Transverse colon (tissue), 4 donors: ENCODE measurements around the gene CCNA1. TPM values are rescaled to one million over a fixed set of nuclear protein-coding genes. Genes with fewer than 3 reads are reported as not detected.

ENCODE experiments used
- DNase-seq: peaks from one replicate; pipeline ENCODE4 v3.0.0-alpha.2; 2019
- H3K27ac ChIP-seq, 4 donors: fragments of 200-600 bp; sonication (generic); 2 replicates each; pipeline ENCODE4 v1.5.1; 2016 to 2018; ENCODE audit warnings: inconsistent platforms in 4 of 4
- H3K27me3 ChIP-seq: fragments of 200-600 bp; sonication (generic); 2 replicates; pipeline ENCODE4 v1.5.1; 2017; ENCODE audit warnings: inconsistent platforms
- H3K36me3 ChIP-seq, 4 donors: fragments of 200-600 bp; sonication (generic); 2 replicates each; pipeline ENCODE4 v1.5.1; 2017 to 2019; ENCODE audit warnings: inconsistent platforms in 4 of 4
- H3K4me1 ChIP-seq, 4 donors: fragments of 200-600 bp; sonication (generic); 2 replicates each; pipeline ENCODE4 v1.5.1; 2017 to 2020; ENCODE audit warnings: inconsistent platforms in 4 of 4
- H3K4me3 ChIP-seq, 4 donors: fragments of 200-600 bp; sonication (generic); 1 replicate in 1 of 4; 2 replicates in 3 of 4; pipeline versions ENCODE4 v1.5.1 to v1.6.1; 2017 to 2019; ENCODE audit warnings: inconsistent platforms in 4 of 4
- H3K9me3 ChIP-seq, 2 donors: fragments of 200-600 bp; sonication (generic); 2 replicates each; pipeline ENCODE4 v1.5.1; 2017 to 2019; ENCODE audit warnings: inconsistent platforms in 2 of 2
- CTCF ChIP-seq, 5 experiments: fragments of 200-600 bp in 3 of 5; fragments of 450-650 bp in 2 of 5; sonication (generic) in 3 of 5; IDR thresholded peaks; 1 replicate in 2 of 5; 2 replicates in 3 of 5; pipeline ENCODE4 v1.5.1; 2016 to 2017; ENCODE audit warnings: antibody characterized with exemption in 5 of 5, inconsistent platforms in 3 of 5, mild to moderate bottlenecking in 2 of 5, moderate library complexity in 1 of 5
- EP300 ChIP-seq: sonication (generic); formaldehyde crosslinking; IDR thresholded peaks from one replicate; pipeline ENCODE4 v1.6.1; 2017; ENCODE audit warnings: antibody characterized with exemption, low read depth
- POLR2A ChIP-seq: fragments of 450-650 bp; IDR thresholded peaks from one replicate; pipeline ENCODE4 v1.6.1; 2016; ENCODE audit warnings: antibody characterized with exemption, mild to moderate bottlenecking, moderate library complexity
- POLR2AphosphoS5 ChIP-seq, 3 donors: sonication (generic); formaldehyde crosslinking; IDR thresholded peaks; one replicate each; pipeline ENCODE4 v1.6.1; 2016; ENCODE audit warnings: antibody characterized with exemption in 3 of 3
- WGBS, 2 donors: methylation state at CpG; one replicate each; pipeline ENCODE4 v1.1.5; 2018; ENCODE audit warnings: low coverage in 1 of 2; 5-methylcytosine and 5-hydroxymethylcytosine counted together
- in situ Hi-C, 4 donors: fragments of 200-750 bp; cut with MboI; loops; one replicate each; pipeline versions ENCODE4 v1.15.0 to v1.15.1; 2017; ENCODE audit warnings: low sequenced_read_pairs in 3 of 4, low pct_ligation_motif_present in 1 of 4, low pct_unique_long_range_greater_than_20kb in 1 of 4
- intact Hi-C: fragments of 100-400 bp; cut with DNase I; formaldehyde crosslinking; loops from one replicate; pipeline ENCODE4 v1.15.1; 2023; ENCODE audit warnings: low total_unique reads
- total RNA-seq, 4 donors: library from RNA; depleted of rRNA; stranded (reverse); fragments of >200 nt; gene quantifications; one replicate each; pipeline ENCODE4 v1.1.0, GENCODE V29; 2016

CCNA1 gene
- total RNA-seq, 4 donors from 2014 or later: not detected

GRCh38 chr13:36461506-36461905, 29.2 kb downstream of the CCNA1 start:
- Histone ChIP-seq H3K9me3 (no peaks in the 10 kb centered on the region), H3K27me3 (no peaks in the 10 kb centered on the region), H3K36me3 (no peaks in the 10 kb centered on the region), H3K4me3 (no peak overlapping the region), H3K4me1 (no peaks in the 10 kb centered on the region), H3K27ac (no peak overlapping the region)
- in situ Hi-C loops (no loop called here), intact Hi-C loops (no loop called here)
- TF ChIP-seq CTCF (IDR thresholded peaks at IDR 0.05) (no peak), POLR2AphosphoS5 (IDR thresholded peaks at IDR 0.05) (no peak), EP300 (no peak), POLR2A (no peak)
- no peak for DNase-seq

- TF ChIP-seq CTCF (IDR thresholded peaks at IDR 0.05): no peak
- no peaks in the 10 kb centered on the region for H3K4me1 ChIP-seq
- 78 to 88% methylated on average over 2 of the region's 2 CpGs for WGBS, 2 donors
- no peaks in the 10 kb centered on the region for H3K27me3 ChIP-seq
- no peaks in the 10 kb centered on the region for H3K36me3 ChIP-seq
- no peak for DNase-seq
- in situ Hi-C loops: no loop called here
- no peaks in the 10 kb centered on the region for H3K9me3 ChIP-seq
- intact Hi-C loops: no loop called here
- H3K4me3 ChIP-seq: no peak overlapping the region
- H3K27ac ChIP-seq: no peak overlapping the region
Observed at GRCh38 chr13:36475468-36475867, 43.2 kb downstream of the CCNA1 start.

- Histone ChIP-seq H3K4me1 (no peaks in the 10 kb centered on the region), H3K36me3 (no peaks in the 10 kb centered on the region), H3K9me3 (no peaks in the 10 kb centered on the region), H3K27me3 (no peaks in the 10 kb centered on the region), H3K4me3 (no peak overlapping the region), H3K27ac (no peak overlapping the region)
- intact Hi-C loops: no loop called here
- WGBS, 2 donors: 54 to 56% methylated on average over 2 of the region's 2 CpGs
- DNase-seq: no peak
- TF ChIP-seq POLR2AphosphoS5 (IDR thresholded peaks at IDR 0.05): no peak
- no peak for TF ChIP-seq EP300
- TF ChIP-seq CTCF (IDR thresholded peaks at IDR 0.05): no peak
- TF ChIP-seq POLR2A: no peak
- in situ Hi-C loops: no loop called here
Observed at GRCh38 chr13:36476661-36477060, 44.4 kb downstream of the CCNA1 start.

- WGBS, 2 donors: 46 to 72% methylated on average over 2 of the region's 2 CpGs
- no peaks in the 10 kb centered on the region for H3K27me3 ChIP-seq
- no peak for DNase-seq
- intact Hi-C loops (no loop called here), in situ Hi-C loops (no loop called here)
- H3K4me3 ChIP-seq: no peak overlapping the region
- no peaks in the 10 kb centered on the region for H3K9me3 ChIP-seq
- no peaks in the 10 kb centered on the region for H3K4me1 ChIP-seq
- no peaks in the 10 kb centered on the region for H3K36me3 ChIP-seq
- TF ChIP-seq CTCF (IDR thresholded peaks at IDR 0.05): no peak
- no peak for TF ChIP-seq EP300
- TF ChIP-seq POLR2AphosphoS5 (IDR thresholded peaks at IDR 0.05): no peak
- no peak for TF ChIP-seq POLR2A
- H3K27ac ChIP-seq: no peak overlapping the region
Observed at GRCh38 chr13:36480726-36481427, 48.6 kb downstream of the CCNA1 start.
